PC-9 (cell line): ENCODE results near the gene TULP4.

Source experiments
- CTCF ChIP-seq: fragments of 200-600 bp; sonication (generic); conservative IDR thresholded peaks from 2 replicates; pipeline ENCODE4 v1.6.1; 2017; ENCODE audit warnings: mixed run types, antibody characterized with exemption, mild to moderate bottlenecking, moderate library complexity
- EZH2 ChIP-seq: fragments of 200-600 bp; sonication (generic); IDR thresholded peaks from 2 replicates; pipeline ENCODE4 v1.8.0; 2017; ENCODE audit warnings: antibody characterized with exemption, low read depth

GRCh38 chr6:158304254-158304653 is 8.0 kb upstream of the TULP4 start:
- TF ChIP-seq CTCF = no peak
- TF ChIP-seq EZH2 = no peak
